Lung (tissue), 12 donors: Measurements from ENCODE around the gene SLC52A3. TPM values are rescaled to one million over a fixed set of nuclear protein-coding genes. Genes with fewer than 3 reads are reported as not detected.

Source experiments
- ATAC-seq: fragments of 200-7000 bp; cut with Tn5 transposase; one replicate; pipeline ENCODE4 v1.9.1; 2020; ENCODE audit warnings: moderate number of reproducible peaks; ENCODE audit not compliant: insufficient read depth, low FRiP score
- DNase-seq, 3 donors: peaks; one replicate each; pipeline ENCODE4 v3.0.0-alpha.2; 2013 to 2017
- H3K27ac ChIP-seq, 2 donors: one replicate each; pipeline ENCODE4 v1.5.1; 2013; ENCODE audit warnings: mild to moderate bottlenecking in 2 of 2, moderate library complexity in 2 of 2, control low read depth in 1 of 2, inconsistent platforms in 1 of 2, low read depth in 1 of 2, low read length in 1 of 2
- H3K27me3 ChIP-seq, 3 donors: one replicate each; pipeline ENCODE4 v1.5.1; 2013; ENCODE audit warnings: low read length in 2 of 3; ENCODE audit not compliant: control insufficient read depth in 3 of 3, insufficient read depth in 3 of 3
- H3K36me3 ChIP-seq, 4 donors: one replicate each; pipeline ENCODE4 v1.5.1; 2013; ENCODE audit warnings: low read length in 4 of 4, mild to moderate bottlenecking in 1 of 4, moderate library complexity in 1 of 4; ENCODE audit not compliant: control insufficient read depth in 4 of 4, insufficient read depth in 4 of 4
- H3K4me1 ChIP-seq, 5 donors: one replicate each; pipeline ENCODE4 v1.5.1; 2013; ENCODE audit warnings: low read length in 5 of 5, mild to moderate bottlenecking in 2 of 5, moderate library complexity in 1 of 5; ENCODE audit not compliant: control insufficient read depth in 5 of 5, insufficient read depth in 5 of 5
- H3K4me3 ChIP-seq: one replicate; pipeline ENCODE4 v1.5.1; 2013; ENCODE audit warnings: mild to moderate bottlenecking, control low read depth, moderate library complexity
- H3K9ac ChIP-seq, 2 donors: one replicate each; pipeline ENCODE4 v1.5.1; 2013; ENCODE audit warnings: low read length in 2 of 2, control low read depth in 1 of 2; ENCODE audit not compliant: insufficient read depth in 1 of 2
- H3K9me3 ChIP-seq, 4 donors: one replicate each; pipeline ENCODE4 v1.5.1; 2013; ENCODE audit warnings: low read length in 3 of 4, mild to moderate bottlenecking in 1 of 4, moderate library complexity in 1 of 4; ENCODE audit not compliant: control insufficient read depth in 4 of 4, insufficient read depth in 3 of 4
- WGBS, 2 donors: extraction: QIAGEN DNeasy Blood & Tissue Kit; methylation state at CpG; one replicate each; pipeline ENCODE4 v1.1.7; 2013; 5-methylcytosine and 5-hydroxymethylcytosine counted together
- polyA plus RNA-seq, 2 donors: library from polyadenylated mRNA; stranded (reverse); fragments of 200-250 nt; gene quantifications; one replicate each; pipeline ENCODE4 v1.2.1, GENCODE V29; 2013
- total RNA-seq, 2 donors: library from RNA; depleted of rRNA in 1 of 2; stranded (reverse); fragments of >200 nt in 1 of 2; gene quantifications; one replicate each; pipeline ENCODE4 v1.2.1, GENCODE V29; 2014 to 2021
- TF ChIP-seq, protein P1 (sequence below): IDR thresholded peaks from 2 replicates; pipeline ENCODE4 v1.5.1; 2012; ENCODE audit warnings: mild to moderate bottlenecking; ENCODE audit errors: control extremely low read depth, extremely low read depth
- donor health status: control.
- donor health status: control.
- donor health status: Bipolar disorder and iron deficiency.
- donor health status: healthy.
- donor health status: DM: yes; HTN: yes; CAD: no.

The SLC52A3 gene
- total and polyA plus RNA-seq, 4 donors: 1.4 to 2.7 (median 1.9) TPM

DNA sequence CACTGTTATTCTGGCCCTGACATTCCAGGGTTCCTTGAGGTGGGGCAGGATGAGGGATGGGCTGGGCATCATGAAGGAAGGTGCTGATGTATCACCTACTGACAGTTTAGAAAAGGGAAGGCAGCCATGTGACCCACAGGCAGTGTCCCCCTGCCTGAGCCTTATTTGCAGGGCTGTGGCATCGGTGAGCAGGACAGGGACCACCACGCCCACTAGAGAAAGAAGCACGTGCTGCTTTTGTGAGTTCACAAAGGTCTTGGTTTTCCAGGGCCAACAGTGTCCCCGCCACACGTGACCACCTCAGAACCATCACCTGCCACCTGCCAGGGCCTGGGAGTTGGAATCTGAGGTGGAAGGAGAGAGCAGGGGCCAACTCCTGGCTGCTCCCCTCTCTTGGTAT is 49.2 kb downstream of the SLC52A3 start:
- ATAC-seq: no peak
- Histone ChIP-seq H3K36me3 (no peaks in the 10 kb centered on the region), H3K9me3 (peaks cover 0 to 7% (median 2%) of the 10 kb centered on the region in 4 donors), H3K27me3 (peaks cover 0 to 19% (median 6%) of the 10 kb centered on the region in 3 donors), H3K4me1 (no peaks in the 10 kb centered on the region), H3K27ac (no peak overlapping the region), H3K4me3 (no peak overlapping the region), H3K9ac (no peak overlapping the region)
- no peak for DNase-seq
- 84 to 95% methylated on average over 5 of the region's 5 CpGs for WGBS, 2 donors
- TF ChIP-seq, protein P1, sequence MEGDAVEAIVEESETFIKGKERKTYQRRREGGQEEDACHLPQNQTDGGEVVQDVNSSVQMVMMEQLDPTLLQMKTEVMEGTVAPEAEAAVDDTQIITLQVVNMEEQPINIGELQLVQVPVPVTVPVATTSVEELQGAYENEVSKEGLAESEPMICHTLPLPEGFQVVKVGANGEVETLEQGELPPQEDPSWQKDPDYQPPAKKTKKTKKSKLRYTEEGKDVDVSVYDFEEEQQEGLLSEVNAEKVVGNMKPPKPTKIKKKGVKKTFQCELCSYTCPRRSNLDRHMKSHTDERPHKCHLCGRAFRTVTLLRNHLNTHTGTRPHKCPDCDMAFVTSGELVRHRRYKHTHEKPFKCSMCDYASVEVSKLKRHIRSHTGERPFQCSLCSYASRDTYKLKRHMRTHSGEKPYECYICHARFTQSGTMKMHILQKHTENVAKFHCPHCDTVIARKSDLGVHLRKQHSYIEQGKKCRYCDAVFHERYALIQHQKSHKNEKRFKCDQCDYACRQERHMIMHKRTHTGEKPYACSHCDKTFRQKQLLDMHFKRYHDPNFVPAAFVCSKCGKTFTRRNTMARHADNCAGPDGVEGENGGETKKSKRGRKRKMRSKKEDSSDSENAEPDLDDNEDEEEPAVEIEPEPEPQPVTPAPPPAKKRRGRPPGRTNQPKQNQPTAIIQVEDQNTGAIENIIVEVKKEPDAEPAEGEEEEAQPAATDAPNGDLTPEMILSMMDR: no peak

DNA sequence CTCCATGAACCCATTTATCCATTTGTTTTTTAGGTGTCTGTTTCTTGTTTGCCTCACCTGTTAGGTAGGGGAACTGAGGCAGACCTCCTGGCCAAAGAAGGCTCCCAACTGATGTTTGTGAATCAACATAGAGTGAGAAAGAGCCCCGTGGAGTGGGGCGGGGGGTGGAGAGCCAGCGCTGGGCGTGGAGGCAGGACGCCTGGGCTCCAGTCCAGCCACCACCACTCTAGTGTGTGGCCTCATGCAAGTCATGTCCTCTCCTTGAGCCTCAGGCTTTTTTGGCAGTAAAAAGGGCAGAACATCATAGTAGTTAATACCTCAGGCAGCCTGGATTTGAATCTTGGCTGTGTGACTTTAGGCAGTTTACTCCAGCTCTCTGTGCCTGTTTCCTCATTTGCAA is 50.5 kb downstream of the SLC52A3 start:
- no peak overlapping the region for H3K4me3 ChIP-seq
- H3K27ac ChIP-seq: no peak overlapping the region
- no peak overlapping the region for H3K9ac ChIP-seq
- peaks cover 0 to 17% (median 2%) of the 10 kb centered on the region in 3 donors for H3K27me3 ChIP-seq
- H3K4me1 ChIP-seq: no peaks in the 10 kb centered on the region
- TF ChIP-seq, protein P1: no peak
- DNase-seq (no peak), ATAC-seq (no peak)
- WGBS, 2 donors: 49 to 72% methylated on average over 5 of the region's 5 CpGs
- H3K9me3 ChIP-seq: peaks cover 0 to 11% (median 4%) of the 10 kb centered on the region in 4 donors
- no peaks in the 10 kb centered on the region for H3K36me3 ChIP-seq

DNA sequence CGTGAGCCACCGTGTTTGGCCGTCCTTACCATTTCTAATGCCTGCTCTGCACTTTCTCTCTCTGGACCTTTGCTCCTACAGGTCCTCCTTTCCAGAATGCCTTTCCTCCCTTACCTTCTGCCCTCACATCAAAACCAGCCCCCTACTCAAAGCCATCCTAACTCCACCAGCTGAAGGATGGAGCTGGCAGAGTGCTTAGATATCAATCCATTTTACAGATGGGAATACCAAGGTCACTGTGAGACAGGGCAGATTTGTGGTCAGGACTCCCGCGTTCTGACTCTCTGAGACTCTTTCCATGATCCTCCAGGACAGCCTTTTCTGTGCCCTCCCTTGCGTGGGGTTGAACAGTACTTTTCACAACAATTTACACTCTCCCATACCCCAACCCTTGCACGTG is 51.0 kb downstream of the SLC52A3 start:
- H3K36me3 ChIP-seq: no peaks in the 10 kb centered on the region
- H3K9me3 ChIP-seq: peaks cover 0 to 9% (median 4%) of the 10 kb centered on the region in 4 donors
- H3K9ac ChIP-seq: no peak overlapping the region
- TF ChIP-seq, protein P1: no peak
- DNase-seq (no peak), ATAC-seq (no peak)
- H3K4me3 ChIP-seq: no peak overlapping the region
- no peaks in the 10 kb centered on the region for H3K4me1 ChIP-seq
- 81 to 88% methylated on average over 7 of the region's 7 CpGs for WGBS, 2 donors
- H3K27me3 ChIP-seq: peaks cover 0 to 17% (median 2%) of the 10 kb centered on the region in 3 donors
- no peak overlapping the region for H3K27ac ChIP-seq

DNA sequence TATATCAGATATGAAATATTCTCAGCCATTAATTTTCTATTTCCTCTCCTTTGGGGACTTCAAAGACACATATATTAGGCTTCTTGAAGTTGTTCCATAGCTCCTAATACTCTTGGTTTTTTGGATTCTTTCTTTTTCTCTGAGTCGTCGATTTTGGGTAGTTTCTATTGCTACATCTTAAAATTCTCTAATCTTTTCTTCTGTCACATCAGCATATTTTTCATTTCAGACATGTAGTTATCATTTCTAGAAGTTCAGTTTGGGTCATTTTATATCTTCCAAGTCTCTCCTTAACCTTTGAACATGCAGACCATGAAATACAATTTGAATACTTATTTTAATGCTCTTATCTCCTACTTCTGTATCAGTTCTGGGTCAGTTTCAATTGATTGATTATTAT is 53.8 kb downstream of the SLC52A3 start:
- H3K9me3 ChIP-seq: peaks cover 0 to 16% (median 4%) of the 10 kb centered on the region in 4 donors
- no peak for DNase-seq
- H3K27me3 ChIP-seq: peaks cover 6 to 15% (median 7%) of the 10 kb centered on the region in 3 donors
- H3K4me3 ChIP-seq: no peak overlapping the region
- TF ChIP-seq, protein P1: no peak
- ATAC-seq: no peak
- H3K4me1 ChIP-seq: no peaks in the 10 kb centered on the region
- no peak overlapping the region for H3K27ac ChIP-seq
- no peaks in the 10 kb centered on the region for H3K36me3 ChIP-seq
- no peak overlapping the region for H3K9ac ChIP-seq
- 82 to 87% methylated on average over 2 of the region's 2 CpGs for WGBS, 2 donors
